Cardiac fibroblast (primary cell): ENCODE measurements around the gene ZSWIM4.
A peak's percentile ranks its signal among the peaks of the same experiment; 100 is the strongest.

Experiments used
- DNase-seq, 2 donors: peaks; one replicate each; pipeline versions ENCODE4 v3.0.0 to v3.0.0-alpha.2; 2010; ENCODE audit warnings: low read depth in 2 of 2
- H3K4me3 ChIP-seq, 2 donors: replicated peaks in 1 of 2; 1 replicate in 1 of 2; 2 replicates in 1 of 2; pipeline ENCODE4 v1.5.1; 2011; ENCODE audit warnings: low read depth in 2 of 2, low read length in 2 of 2, mild to moderate bottlenecking in 2 of 2, moderate library complexity in 1 of 2
- TF ChIP-seq, protein P1 (sequence below): IDR thresholded peaks from one replicate; pipeline ENCODE4 v1.5.1; 2011; ENCODE audit warnings: low read depth, mild to moderate bottlenecking, low read length, inconsistent platforms

The ZSWIM4 gene

DNA sequence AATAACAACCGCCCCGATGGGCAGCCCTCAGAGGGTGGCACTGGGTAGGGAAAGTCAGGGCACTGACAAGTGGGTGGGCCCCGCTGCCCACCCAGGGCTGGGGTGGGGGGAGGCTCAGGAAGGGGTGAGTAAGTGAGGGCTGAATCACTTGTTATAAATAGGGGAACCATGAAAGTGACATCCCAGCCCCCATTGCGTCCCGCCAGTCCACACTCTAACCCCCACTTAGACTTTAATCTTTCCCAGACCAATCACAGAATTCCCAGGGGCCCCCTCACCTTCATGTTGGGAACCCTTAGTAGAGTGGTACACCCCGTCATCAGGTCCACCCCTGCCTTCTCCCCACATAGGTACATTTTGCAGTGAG lies 44.7 kb downstream of the ZSWIM4 start:
- peak overlapping the region; percentile 88 to 96 for H3K4me3 ChIP-seq
- DNase-seq: peak in 1 of 2 donors; percentile 73
- TF ChIP-seq, protein P1, sequence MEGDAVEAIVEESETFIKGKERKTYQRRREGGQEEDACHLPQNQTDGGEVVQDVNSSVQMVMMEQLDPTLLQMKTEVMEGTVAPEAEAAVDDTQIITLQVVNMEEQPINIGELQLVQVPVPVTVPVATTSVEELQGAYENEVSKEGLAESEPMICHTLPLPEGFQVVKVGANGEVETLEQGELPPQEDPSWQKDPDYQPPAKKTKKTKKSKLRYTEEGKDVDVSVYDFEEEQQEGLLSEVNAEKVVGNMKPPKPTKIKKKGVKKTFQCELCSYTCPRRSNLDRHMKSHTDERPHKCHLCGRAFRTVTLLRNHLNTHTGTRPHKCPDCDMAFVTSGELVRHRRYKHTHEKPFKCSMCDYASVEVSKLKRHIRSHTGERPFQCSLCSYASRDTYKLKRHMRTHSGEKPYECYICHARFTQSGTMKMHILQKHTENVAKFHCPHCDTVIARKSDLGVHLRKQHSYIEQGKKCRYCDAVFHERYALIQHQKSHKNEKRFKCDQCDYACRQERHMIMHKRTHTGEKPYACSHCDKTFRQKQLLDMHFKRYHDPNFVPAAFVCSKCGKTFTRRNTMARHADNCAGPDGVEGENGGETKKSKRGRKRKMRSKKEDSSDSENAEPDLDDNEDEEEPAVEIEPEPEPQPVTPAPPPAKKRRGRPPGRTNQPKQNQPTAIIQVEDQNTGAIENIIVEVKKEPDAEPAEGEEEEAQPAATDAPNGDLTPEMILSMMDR: no peak

DNA sequence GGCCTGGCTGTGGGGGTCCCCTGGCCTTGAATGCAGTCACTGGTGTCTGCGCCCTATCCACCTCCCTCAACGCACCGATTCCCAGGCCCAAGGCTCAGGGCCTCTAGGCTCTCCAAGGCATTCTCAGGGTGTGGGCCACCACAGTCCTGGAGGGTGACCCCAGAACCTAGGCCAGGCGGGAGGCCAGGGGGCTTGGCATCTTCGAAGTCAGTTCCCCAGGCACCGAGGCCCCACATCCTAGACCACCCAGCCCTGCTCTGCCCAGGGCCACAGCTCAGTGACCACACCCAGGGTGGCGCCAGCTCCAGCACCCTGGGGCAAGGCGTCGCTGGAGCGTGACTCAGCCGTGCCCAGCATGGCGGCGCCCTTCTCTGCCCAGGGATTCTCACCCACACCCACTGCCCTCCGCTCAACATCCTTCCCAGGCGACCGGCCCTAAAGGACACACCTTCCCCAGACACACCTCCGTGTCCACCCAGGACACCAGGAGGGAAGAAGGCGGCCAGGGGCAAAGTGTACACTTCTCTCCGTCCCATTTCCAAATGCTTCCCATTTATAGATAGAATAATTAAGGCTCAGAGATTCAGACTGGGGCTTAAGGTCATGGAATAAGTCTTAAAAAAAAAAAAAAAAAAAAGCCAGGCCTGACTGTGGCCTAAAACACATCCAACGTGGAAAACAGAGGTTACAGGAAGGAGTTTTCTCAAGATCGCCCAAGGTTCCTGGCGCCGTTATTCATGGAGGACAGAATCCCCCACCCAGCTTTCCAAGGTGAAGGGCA lies 45.3 kb downstream of the ZSWIM4 start:
- H3K4me3 ChIP-seq: peak overlapping the region; percentile 88 to 96
- peak; percentile 54 to 55 for DNase-seq
- TF ChIP-seq, protein P1: no peak

DNA sequence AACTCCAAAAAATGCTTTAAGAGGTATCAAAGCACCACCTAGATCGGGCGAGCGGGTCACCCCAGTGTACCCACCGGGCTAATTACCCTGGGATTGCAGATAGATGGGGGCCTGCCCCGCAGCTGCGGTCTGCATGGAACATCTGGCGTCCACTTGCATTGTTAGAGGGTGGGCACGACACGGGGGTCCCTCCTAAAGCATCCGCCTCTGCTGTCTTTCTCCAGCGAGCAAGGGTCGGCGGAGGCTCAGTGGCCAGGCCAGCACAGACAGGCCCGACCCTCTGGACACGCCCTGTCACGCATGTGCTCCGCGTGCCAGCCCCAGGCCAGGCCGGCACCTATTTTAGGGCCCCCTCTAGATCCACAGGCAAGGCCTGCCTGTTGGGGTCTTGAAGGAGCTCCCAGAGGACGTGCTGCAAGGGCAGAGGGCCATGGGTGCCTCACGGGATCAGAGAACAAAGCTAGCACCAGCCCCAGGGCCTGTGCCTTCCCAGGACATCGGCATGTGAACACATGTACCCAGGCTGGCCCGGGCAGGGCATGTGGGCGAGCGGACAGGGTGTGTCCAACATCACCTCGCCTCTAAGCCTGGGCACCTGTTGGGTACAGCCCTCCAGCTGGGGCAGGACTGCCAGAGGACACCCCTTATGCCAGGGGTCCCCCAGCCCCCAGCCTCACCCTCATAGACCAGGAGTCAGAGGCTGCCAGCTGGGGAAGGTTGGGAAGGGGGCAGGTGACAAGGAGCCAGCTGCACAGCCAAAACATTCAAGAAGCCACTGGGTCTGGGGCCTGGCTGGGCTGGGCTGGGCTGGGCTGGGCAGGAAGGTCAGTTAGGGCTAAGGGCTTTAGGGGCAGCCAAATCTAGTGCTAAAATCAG lies 46.1 kb downstream of the ZSWIM4 start:
- DNase-seq: peak; percentile 49 to 53
- TF ChIP-seq, protein P1: no peak
- peak overlapping the region; percentile 88 to 96 for H3K4me3 ChIP-seq

DNA sequence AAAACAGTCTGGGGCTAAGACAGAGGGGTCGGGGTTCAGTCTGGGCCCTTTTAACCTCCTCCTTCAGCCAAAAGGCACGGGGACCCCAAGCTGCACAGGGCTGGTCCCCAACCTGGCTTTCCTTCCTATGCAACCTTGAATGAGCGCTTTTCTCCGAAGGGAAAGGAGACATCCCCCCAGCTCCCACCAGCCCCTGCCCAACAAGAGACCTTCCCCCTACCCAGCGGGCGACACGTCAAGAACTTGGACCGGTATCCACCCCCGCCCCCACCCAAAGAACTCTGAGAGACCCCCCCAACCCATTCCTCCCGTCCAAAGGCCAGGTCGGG lies 46.7 kb downstream of the ZSWIM4 start:
- TF ChIP-seq, protein P1: no peak
- no peak for DNase-seq
- H3K4me3 ChIP-seq: peak overlapping the region; percentile 88 to 96

DNA sequence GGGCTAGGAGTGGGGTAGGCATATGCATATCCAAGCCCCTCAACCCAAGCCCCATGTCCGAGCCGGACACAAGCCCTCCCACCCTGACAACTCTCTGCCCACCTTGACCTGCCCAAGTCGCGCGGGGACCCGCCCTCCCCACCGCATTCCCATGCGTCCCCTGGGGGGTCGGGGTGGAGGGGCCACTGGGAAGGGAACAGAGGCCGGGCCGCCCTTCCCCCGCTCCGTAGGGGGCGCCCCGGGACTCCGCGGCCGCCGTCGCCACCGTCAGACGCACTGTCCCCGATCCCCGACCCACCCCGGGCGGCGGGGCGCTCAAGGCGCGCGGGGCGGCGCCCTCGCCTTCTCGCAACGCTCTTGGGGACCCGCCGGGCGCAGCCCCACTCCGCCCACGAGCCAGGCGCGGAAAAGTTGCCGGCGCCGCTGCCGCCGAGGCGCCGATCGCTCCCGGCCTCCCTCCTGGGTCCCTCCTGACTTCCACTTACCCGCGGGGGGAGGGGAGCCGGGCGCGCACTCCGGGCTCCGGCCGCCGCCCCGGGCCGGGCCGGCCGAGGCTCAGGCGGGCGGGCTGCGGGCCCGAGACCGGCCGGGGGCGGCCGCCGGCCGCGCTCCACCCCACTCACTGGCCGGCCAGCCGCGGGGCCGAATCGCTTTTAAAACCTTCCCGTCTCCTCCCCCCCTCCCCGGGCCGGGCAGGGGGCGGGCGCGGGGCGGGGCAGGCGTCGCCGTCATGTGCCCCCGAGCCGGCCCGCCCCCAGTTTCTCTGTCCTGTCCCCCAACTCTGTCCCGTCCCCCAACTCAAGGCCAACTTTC lies 47.3 kb downstream of the ZSWIM4 start:
- DNase-seq: peak; percentile 77 to 90
- TF ChIP-seq, protein P1: no peak

DNA sequence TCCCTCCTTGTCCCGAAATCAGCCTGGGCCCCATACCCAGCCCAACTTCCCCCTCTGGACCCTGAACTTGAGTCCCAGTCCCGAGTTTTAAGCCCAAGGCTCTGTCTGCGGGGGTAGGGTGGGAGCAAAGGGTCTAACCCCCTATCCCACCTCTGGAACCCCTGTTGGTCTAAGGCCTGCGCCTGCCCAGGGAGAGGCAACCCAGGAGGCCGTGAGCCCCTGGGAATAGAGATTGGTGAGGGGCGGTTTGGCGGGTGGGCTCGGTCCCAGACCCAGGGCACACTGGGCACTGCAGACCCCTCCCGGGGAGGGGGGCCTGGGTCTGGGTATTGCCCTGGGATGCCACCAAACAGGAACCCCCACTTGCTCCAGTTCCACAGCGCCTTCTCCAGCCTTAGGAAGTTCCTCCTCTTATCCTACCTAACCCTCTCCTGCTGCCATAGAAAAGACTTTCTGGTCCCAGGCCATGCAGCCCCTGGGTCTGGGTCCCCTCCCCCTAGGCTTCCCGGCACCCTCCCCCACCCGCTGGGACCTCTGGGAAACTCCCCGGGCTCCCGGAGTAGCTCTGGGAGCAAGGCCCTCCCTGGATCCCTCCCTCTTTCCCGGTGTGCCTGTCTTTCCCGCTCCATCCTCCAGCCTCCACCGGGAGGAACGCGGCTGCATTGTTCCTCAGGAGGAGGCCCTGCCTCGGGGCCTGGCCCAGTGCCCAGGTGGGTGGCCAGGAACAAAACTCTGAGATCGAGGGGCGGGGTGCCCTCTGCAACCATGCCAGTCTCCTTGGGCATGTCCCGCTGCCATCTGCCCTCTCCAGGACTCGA lies 48.1 kb downstream of the ZSWIM4 start:
- DNase-seq: peak; percentile 65 to 79
- peak overlapping the region; percentile 48 to 96 for H3K4me3 ChIP-seq
- TF ChIP-seq, protein P1: no peak

More for the DNA sequence above, 47.3 kb downstream of the ZSWIM4 start:
- H3K4me3 ChIP-seq: peak overlapping the region; percentile 88 to 96
